Hindlimb muscle (tissue), 1 donor: ENCODE results near the gene PSRC1. TPM values are rescaled to one million over a fixed set of nuclear protein-coding genes. Genes with fewer than 3 reads are reported as not detected.
"Not testable (repeated sequence)": the region's sequence is repeated elsewhere in the genome, so short reads cannot be mapped to it uniquely, and the experiment has no call there.

Experiments used
- DNase-seq: peaks from one replicate; pipeline ENCODE4 v3.0.0-alpha.2; 2013
- polyA plus RNA-seq: library from polyadenylated mRNA; unstranded; fragments of 120-200 nt; gene quantifications from one replicate; pipeline ENCODE4 v1.2.1, GENCODE V29; 2013; ENCODE audit not compliant: insufficient read length

Gene PSRC1
- polyA plus RNA-seq, 1 donor = 11.1 TPM

GRCh38 chr1:109295712-109296415 lies 12.9 kb upstream of the PSRC1 start:
- DNase-seq = no peak

GRCh38 chr1:109294481-109294880 lies 11.5 kb upstream of the PSRC1 start:
- no peak for DNase-seq

DNA sequence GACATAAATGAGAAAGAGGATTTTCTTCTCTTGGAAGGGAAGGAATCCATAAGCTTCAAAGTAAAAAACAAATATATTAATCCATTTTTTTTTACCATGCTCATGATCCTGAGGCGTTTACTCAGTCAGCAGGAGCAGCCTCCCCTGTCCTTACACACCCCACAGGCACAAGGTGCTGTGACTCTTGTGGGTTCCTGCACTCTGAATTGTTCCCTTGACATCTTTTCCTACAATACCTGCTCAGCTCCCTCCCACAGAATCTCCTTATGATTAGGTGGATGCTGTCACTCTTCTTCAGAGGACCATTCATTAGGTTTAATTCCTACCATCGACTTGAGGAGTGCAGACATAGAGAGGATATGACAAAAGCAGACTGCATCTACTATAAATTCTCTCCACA lies 10.1 kb upstream of the PSRC1 start:
- DNase-seq = no peak

- no peak for DNase-seq
Measured at GRCh38 chr1:109292364-109292763, 9.4 kb upstream of the PSRC1 start.

DNA sequence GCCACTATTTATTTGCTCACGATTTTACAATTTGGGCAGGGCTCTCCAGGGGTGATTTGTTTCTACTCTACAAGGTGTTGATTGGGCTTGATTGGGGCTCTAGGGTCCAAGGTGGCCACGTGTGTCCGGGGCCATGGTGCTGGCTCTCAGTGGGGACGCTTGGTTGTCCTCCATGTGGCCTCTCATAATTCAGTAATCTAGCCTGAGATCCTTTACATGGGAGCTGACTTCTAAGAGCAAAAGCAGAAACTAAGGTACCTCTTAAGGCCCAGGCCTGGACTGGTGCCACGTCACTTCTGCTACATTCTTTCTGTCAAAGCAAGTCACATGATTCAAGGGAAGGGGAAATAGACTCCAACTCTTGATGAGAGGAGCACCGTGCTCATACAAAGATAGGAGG lies 8.1 kb upstream of the PSRC1 start:
- DNase-seq = no peak

GRCh38 chr1:109290137-109290536 lies 7.2 kb upstream of the PSRC1 start:
- DNase-seq = no peak

- not testable (repeated sequence) for DNase-seq
Measured at GRCh38 chr1:109286762-109287161, 3.8 kb upstream of the PSRC1 start.

DNA sequence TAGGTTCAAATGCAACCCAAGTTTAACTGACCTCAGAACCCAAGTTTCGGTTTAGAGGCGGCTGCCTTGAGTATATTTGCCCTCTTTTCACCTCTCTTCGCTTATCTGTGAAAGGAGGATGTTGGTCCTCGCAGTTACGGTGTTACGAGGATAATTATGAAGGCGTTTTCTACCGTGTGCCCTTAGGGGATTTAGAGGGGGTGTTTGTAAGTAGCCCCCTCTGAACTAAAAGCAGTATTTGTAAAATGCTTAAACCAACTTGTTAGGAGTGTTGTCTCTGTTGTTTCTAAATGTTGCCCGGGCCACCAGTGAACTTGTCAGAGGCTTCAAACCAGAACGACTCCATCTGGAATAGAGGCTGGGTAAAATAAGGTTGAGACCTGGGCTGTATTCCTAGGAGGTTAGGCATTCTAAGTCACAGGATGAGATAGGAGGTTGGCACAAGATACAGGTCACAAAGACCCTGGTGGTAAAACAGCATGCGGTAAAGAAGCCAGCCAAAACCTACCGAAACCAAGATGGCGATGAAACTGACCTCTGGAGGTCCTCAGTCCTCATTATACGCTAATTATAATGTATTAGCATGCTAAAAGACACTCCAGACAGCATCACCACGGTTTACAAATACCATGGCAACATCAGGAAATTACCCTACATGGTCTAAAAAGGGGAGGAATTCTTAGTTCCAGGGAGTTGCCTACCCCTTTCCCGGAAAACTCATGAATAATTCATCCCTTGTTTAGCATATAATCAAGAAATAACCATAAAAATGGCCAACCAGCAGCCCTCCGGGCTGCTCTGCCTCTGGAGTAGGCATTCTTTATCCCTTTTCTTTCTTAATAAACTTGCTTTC lies 1.0 kb upstream of the PSRC1 start:
- DNase-seq = no peak

- no peak for DNase-seq
Measured at GRCh38 chr1:109282497-109282951, 421 bp downstream of the PSRC1 start.

- no peak for DNase-seq
Measured at GRCh38 chr1:109281680-109282496, 1.1 kb downstream of the PSRC1 start.

DNA sequence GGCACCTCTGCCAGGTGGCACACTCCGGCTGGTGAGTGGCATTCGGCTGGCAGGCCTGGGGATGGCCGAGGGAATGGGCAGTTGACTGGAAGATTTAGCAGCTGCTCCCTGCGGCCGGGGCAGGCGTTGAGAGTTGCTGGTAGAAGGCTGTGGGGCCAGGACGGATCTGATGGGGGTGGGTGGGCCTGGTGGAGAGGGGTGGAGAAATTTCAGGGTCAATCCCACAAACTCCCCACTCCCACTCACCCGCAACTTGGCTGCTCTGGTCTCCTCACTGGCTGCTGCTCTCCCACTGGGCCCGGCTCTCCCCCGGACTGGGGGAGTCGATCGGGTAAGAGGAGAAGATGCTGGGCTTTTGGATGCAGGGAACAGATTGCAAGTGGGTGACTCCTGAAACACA lies 2.1 kb downstream of the PSRC1 start:
- no peak for DNase-seq

DNA sequence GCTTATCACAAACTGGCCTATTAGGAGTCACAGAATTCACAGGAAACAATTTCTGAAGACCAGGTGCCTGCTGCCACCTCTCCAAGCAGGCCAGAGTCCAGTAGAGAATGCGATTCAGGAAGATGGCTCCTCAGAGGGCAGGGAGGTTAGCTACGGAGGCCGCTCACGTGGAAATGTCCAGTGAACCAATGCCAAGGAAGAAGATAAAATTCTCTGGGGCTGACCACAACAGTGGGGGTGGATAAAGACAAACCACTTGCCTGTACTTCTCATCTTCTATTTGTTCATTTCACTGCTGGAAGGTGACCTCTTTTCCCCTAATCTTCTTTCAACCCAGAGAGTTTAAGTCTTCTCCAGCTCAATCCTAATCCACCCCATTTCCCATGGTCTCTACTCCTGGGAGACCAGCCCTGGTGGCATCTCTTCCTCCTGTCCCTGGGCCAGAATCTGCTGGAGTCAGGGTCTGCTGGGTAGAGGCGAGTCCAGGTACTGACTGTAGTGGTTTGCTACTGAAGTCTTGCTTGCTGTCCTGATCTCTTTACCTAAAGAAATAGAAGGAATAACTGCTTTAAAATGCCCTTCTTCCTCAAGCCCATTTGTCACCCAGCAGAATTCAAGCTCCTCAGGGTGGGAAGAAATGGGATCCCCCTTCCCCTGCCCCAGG lies 3.2 kb downstream of the PSRC1 start:
- DNase-seq = no peak

DNA sequence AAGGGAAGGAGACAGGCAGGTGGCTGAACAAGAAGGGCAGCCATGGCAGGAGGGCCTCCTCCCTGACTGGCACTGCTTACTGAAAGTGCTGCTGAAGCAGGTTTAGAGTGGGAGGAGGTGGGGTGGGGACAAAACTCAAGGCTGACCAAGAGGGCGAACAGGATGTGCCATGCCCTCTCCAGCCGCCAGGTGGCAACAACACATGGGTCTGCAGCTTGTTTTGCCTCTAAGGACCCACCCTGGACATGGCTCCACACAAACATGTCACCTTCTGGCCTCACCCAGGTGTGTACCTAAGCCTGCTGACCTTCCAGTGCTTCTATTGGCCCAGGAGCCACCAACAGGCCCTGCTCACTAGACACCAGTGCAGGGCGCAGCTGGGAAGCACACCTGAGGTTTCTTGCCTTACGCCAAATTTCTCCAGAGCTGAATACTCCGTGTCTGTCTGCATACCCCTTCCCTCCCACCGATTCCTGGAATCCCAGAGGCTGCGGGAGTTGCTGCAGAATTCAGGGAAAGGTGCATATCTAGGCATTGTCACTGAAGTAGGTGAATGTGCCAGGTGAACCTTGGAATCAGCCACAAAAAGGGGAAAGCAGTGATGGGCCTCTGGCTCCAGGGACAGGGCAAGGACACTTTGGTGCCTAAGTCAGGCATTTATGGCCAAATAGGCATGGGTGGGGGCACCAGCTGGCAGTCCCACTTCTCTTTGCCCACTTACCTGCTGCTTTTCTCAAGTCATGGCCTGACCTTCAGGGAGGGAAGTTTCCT lies 5.3 kb downstream of the PSRC1 start:
- no peak for DNase-seq

- no peak for DNase-seq
Measured at GRCh38 chr1:109275706-109276345, 7.1 kb downstream of the PSRC1 start.

GRCh38 chr1:109274533-109275476 lies 8.1 kb downstream of the PSRC1 start:
- no peak for DNase-seq

- DNase-seq = no peak
Measured at GRCh38 chr1:109273570-109274288, 9.2 kb downstream of the PSRC1 start.

DNA sequence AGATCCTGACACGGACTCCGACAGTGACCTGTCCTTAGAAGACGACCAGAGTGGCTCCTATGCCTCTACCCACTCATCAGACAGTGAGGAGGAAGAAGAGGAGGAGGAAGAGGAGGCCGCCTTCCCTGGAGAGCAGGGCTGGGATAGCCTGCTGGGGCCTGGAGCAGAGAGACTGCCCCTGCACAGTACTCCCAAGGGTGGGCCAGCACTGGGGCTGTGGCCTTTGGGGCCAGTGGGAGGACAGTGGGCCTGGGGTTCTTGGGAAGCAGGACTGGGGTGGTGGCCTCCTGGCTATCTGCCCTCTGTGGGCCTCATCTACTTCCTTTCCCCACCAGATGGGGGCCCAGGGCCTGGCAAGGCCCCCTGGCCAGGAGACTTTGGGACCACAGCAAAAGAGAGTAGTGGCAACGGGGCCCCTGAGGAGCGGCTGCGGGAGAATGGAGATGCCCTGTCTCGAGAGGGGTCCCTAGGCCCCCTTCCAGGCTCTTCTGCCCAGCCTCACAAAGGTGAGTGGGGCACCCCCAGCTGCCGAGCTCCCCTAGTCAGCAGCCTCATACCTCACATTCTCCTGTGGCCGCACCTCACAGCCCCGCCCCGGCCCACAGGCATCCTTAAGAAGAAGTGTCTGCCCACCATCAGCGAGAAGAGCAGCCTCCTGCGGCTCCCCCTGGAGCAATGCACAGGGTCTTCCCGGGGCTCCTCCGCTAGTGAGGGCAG lies 10.0 kb downstream of the PSRC1 start:
- DNase-seq = no peak

GRCh38 chr1:109272021-109272799 lies 10.7 kb downstream of the PSRC1 start:
- no peak for DNase-seq
